Fibroblast of skin of right quadriceps (primary cell): ENCODE data around the gene STUB1.

Experiments
- DNase-seq: peaks from one replicate; pipeline ENCODE4 v3.0.0-alpha.2; 2013

Gene STUB1

DNA sequence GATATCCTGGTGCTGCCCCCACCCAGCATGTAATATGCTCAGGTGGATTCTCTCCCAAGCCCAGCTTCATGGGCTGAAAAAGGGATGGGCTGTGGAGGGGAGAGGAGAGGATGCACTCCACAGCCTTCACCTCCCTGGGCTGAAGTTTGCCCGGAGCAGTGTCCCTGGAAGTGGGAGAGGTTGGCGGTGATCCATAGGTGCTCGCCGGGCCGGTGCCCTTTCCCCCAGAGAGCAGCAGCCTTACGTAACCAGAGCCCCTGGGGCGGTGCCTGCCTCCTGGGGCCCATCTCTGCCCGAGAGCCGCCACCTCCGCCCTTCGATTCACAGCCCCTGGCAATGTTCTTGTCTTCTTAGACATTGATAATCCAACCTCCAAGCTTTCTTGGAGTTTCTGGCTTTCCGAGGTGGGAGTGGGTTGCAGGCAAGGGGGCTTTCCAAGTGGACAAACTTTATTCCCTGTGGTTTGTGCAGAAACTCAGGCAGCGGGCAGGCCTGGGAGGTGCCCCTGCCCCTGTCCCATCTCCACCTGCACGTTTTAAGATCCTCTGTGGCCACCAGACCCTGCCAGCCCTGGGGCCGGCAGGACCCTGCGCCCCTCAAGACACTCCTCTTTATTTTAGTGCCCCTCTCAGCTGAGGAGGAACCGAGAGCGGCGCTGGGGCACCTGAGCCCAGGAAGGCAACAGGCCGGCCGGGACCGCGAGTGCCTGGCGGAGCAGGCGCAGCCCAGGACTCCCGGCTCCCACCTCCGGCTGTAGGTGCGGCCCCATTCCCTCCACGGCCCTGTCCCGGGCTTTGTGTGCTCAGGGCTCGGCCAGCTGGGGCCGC, 34.1 kb upstream of the STUB1 start:
- no peak for DNase-seq

DNA sequence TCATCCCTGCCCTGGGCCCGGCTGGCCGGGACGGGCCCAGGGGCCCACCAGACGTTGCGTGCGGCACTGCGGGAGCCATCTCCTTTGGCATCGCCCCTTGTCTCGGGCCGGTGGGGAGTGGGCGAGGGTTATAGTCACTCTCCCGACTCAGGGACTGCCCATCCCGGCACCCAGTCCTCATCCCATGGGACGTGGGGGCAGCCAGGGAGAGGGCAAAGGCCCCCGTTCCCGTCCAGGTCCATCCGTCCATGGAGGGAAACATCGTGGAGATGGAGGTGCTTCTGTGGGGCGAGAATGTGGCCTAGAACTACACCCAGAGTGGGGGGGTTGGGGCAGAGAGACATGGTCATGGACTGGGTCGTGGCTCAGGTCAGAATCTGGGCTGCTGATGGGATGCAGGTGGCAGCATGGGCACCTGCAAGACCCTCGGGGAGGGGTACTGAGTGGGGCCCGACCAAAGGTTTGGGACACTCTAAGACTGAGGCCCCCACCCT, 33.5 kb upstream of the STUB1 start:
- no peak for DNase-seq

- no peak for DNase-seq
These were observed 32.9 kb upstream of the STUB1 start for GRCh38 chr16:647173-647902.

DNA sequence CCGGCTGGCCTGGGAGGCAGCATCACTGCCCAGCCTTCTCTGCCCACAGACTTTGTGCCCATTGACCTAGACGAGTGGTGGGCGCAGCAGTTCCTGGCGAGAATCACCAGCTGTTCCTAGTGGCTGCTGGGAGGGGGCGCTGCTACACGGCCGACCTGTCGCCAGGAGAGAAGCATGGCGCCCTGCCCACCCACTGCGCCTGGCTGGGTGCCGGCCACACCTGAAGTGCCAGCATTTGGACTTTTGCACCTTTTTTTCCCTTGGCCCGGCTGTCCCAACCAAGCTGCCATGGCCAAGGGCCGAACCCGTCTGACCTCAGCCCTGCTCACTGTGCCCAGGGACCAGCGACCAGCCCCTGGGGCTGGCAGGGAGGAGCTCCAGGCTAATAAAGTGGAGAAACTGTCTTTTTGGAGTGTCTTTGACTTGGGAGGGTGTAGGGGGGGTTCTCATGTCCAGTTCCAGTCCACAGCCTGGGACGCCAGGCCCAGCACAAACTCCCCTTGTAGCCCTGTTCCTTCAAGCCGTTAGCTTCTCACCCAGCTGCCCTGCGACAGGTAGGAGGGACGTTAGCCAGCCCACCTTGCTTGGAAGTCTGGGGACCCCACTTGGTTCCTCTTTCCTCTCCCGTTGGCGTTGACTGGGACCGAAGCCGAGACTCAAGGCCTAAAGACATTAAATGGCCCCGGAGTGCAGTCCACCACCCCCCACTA, 32.0 kb upstream of the STUB1 start:
- DNase-seq, result peak; percentile 20

DNA sequence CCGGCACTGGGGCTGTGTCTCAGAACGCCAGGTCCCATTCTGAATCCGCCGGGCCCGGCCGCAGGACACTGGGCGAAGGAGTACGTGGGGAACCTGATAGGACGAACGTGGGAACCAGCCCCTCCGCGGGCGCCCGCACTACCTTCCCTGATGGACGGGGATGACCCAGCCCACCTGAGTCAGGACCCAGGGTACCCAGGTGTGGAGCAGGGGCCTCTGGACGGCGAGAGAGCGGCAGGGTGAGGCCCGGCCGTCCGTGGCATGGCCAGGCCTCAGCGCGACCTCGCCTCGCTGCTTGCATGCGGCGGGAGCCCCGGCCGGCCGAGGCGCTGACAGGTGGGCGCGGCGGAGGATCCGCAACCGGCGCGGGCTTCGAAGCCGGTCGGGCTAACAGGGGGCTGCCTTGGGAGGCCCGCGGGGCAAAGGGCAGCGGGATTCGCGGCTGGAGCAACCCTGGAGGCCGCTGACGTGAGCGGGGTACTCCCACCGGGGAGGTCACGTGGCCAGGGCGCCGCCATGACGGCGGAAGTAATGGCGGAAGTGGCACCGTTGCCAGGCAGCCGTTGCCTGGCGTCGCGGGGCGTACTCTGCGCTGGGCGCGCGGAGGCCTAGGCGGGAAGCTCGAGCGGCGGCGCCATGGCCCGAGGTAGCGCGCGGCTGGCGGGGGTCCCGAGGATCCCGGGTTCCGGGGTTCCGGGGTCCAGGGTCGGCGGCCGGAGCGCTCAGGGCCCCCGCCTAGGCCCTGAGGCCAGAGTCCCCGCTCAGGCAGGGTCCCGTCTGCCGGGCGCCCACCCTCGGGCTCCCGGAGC, 31.2 kb upstream of the STUB1 start, which contains the start of gene WDR90:
Gene WDR90 (plus strand): TSS at position 585 of the 809 bp plus-strand sequence. CDS start 52 bp downstream, at position 637.
- DNase-seq, result peak; percentile 88

GRCh38 chr16:649631-650030, 30.6 kb upstream of the STUB1 start:
- no peak for DNase-seq

DNA sequence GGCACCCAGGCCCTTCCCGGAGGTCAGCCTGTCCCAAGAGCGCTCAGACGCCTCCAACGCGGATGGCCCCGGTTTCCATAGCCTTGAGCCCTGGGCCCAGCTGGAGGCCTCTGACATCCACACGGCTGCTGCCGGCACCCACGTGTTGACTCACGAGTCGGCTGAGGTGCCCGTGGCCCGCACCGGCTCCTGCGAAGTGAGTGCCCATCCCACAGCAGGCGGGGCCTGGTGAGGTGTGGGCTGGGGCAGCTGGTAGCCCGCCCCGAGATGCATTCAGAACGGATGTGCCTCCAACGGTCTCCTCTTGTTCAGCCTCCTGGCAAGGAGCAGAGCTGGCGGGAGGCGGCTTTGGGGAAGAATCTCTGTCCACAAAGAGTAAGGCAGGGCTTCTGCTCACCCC, 28.4 kb upstream of the STUB1 start:
- DNase-seq, result no peak

- no peak for DNase-seq
These were observed 27.5 kb upstream of the STUB1 start for GRCh38 chr16:652454-653305.

DNA sequence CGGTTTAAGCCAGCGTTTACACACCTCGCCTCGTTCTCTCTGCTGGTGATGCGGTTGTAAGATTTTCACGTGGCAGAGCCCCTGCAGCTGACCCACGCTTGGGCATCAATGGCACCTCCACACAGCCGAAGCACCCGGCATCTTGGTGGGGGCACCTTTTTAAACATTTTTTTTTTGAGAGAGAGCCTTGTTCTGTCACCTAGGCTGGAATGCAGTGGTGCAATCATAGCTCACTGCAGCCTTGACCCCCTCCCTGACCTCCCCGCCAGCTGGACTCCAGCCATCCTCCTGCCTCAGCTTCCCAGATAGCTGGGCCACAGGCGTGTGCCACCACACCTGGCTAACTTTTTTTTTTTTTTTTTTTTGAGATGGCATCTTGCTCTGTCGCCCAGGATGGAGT, 26.2 kb upstream of the STUB1 start:
- DNase-seq, result no peak

DNA sequence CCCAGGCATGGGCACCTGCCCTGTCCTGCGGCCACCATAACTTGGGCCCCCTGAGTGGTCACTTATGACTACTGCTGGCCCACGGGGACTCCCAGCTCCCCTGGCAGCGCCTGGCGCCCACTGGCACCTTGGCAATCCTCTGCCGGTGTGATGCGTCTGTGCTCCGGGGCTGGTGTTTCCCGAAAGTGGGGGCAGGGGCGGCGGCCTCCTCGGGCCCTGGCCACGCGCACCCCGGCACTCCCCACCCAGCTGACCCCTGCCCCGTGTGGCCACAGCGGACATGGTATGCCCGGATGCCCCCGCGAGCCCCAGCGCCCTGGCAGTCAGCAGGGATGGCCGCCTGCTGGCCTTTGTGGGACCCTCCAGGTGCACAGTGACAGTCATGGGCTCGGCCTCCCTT, 22.7 kb upstream of the STUB1 start:
- no peak for DNase-seq

GRCh38 chr16:658679-659571, 21.3 kb upstream of the STUB1 start:
- DNase-seq, result no peak

DNA sequence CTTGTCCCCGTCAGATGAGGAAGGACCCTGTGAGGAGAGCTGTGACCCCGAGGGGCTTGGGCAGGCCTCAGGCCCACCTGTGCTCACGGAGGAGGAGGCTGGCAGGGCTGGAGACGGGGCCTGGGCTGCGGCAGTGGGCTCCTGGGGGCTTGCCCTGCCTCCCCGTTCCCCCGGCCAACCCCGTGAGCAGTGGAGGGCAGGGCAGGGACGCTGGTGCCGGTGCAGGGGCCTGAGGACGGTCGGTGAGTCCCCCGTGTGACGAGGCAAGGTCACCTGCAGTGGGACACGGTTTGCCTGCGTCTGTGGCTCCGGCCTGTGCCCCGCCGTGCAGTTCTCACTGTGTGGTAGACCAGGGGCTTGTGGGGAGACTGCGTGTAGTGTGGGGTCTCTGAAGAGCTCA, 20.6 kb upstream of the STUB1 start:
- DNase-seq, result no peak

- DNase-seq, result no peak
These were observed 20.1 kb upstream of the STUB1 start for GRCh38 chr16:660132-660458.

GRCh38 chr16:660459-661183, 19.6 kb upstream of the STUB1 start:
- peak; percentile 73 for DNase-seq

DNA sequence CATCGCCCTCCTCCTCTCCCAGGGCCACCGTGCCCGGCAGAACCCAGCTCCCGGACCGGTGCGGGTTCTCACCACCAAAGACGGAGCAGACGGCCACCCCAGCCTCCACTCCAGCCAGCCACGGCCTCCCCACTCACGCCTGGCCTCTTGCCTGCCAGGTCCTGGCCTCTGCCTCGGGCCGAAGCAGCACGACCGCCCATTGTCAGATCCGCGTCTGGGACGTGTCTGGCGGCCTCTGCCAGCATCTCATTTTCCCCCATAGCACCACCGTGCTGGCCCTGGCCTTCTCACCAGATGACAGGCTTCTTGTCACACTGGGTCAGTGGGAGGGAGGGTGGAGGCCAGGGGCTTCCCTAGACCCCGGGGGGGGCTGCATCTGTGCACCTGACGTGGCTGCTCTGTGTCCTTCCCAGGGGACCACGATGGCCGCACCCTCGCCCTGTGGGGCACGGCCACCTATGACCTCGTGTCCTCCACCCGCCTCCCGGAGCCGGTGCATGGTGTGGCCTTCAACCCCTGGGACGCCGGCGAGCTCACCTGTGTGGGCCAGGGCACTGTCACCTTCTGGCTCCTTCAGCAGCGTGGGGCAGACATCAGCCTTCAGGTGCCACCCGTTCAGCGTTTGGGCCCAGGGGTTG, 18.9 kb upstream of the STUB1 start:
- DNase-seq, result no peak

GRCh38 chr16:662095-662494, 18.1 kb upstream of the STUB1 start:
- DNase-seq, result no peak

DNA sequence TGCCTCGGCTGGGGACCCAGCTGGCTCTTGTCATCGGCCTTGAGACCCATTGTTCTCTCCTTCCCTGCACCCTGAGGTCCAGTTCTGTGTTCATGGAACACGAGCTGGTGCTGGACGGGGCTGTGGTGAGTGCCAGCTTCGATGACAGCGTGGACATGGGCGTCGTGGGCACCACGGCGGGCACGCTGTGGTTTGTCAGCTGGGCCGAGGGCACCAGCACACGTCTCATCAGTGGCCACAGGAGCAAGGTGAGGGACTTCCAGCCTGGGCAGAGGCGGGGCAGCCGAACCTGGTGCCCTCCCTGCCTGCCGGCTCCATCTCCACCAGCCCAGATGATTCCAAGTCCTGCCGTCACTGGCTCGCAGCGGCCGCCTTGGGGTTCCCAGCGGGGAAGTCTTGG, 17.6 kb upstream of the STUB1 start:
- no peak for DNase-seq

DNA sequence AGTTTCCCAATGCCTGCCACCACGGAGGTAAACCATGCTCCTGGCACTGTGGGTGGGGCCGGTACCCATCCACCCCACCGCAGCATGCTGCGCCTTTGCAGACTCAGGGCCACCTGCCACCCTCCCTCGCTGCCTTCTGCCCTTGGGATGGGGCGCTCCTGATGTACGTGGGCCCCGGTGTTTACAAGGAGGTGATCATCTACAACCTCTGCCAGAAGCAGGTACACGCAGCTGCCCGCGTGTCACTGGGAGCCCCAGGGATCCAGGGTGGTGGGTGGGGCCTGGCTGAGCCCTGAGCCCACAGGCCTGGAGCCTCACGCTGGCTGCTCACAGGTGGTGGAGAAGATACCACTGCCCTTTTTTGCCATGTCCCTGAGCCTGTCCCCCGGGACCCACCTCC, 13.6 kb upstream of the STUB1 start:
- no peak for DNase-seq

DNA sequence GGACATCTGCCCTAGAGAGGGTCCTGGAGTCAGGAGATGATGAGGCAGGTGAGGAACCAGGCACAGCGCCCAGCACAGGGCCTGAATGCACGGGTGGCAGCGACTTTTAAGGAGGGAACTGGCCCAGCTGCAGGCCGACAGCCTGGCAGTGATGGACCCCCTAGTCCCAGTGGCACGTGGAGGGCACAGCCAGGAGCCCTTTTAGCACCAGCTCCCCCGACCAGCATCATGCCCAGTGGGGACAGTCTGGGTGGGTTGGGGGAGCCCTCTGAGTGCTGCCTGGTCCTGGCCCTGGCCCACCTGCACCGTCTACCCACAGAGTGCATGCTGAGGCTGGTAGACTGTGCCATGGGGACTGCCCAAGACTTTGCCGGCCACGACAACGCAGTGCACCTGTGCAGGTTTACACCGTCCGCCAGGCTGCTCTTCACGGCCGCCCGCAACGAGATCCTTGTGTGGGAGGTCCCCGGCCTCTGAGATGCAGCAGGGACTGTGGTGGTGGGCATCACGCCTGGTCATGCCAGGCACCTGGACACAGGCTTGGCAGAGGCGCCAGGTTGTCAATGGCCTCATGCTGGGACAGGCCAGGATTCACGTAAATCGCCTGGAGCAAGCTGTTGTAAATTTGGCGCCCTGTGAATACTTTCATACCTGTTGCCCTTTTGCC, 13.0 kb upstream of the STUB1 start:
- no peak for DNase-seq
